SIG-M5 (cell line): ENCODE measurements around the gene ADM5.

Experiments
- DNase-seq: peaks from one replicate; lab custom pipeline; 2025; lab: John Stamatoyannopoulos, UW

The ADM5 gene

GRCh38 chr19:49680421-49681351 lies 8.7 kb upstream of the ADM5 start:
- DNase-seq, result no peak

DNA sequence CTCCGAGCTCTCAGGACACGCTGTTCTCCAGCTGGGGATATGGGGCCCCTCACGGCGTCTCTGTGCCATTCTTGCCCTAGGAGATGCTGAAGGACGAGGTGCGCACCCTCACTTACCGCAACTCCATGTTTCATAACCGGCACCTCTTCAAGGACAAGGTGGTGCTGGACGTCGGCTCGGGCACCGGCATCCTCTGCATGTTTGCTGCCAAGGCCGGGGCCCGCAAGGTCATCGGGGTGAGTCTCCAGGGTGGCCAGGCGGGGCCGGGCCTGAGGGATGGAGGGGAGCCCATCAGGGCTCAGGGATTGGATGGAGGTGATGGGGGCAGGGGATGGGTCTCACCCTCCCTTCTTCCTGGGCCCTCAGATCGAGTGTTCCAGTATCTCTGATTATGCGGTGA lies 7.6 kb upstream of the ADM5 start:
- no peak for DNase-seq

DNA sequence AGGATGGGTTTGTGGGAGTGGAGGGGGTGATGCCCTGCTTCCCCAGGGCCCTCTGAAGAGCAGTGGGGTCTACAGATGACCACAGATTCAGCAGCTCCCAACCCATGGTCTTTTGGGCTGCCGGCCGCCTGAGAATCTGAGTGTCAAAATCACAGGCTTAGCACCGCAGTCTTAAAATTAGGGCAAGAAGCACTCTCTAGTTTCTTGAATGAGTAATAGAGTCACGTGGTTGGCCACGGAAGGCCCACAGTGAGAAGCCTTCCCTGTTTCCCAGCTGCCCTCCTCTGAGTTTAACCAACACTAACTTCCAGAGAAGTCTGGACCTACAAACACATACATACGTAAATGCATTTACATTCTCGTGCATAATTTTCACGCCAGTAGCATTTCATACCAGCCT lies 7.1 kb upstream of the ADM5 start:
- no peak for DNase-seq

- no peak for DNase-seq
Observed at GRCh38 chr19:49683814-49684250, 5.6 kb upstream of the ADM5 start.

DNA sequence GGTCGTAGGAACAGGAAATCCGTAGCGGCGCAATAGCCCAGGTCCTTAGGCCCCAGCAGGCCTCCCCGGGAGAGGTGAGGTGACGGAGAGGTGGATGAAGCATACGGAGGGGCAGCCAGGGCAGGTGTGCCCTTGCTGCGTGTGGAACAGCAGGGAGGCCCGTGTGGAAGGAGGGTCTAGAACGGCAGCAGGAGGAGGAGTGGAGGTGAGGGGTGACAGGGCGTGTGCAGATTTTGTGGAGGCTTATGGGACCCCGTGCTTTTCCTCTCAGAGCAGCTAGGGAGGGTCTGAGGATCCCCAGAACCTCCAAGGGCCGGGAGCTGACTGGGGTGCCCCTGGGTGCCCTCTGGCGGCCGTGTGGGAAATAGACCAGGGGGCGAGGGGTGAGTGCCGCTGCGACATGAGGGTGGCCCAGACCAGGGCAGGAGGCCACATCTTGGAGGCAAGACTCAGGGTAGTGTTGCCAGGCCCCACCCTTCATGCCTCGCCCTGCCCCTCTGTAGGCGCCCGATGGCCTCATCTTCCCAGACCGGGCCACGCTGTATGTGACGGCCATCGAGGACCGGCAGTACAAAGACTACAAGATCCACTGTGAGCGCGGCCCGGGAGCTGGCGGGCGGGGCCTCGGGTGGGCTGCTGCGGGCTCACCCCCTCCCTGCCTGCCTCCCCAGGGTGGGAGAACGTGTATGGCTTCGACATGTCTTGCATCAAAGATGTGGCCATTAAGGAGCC lies 5.0 kb upstream of the ADM5 start:
- no peak for DNase-seq

DNA sequence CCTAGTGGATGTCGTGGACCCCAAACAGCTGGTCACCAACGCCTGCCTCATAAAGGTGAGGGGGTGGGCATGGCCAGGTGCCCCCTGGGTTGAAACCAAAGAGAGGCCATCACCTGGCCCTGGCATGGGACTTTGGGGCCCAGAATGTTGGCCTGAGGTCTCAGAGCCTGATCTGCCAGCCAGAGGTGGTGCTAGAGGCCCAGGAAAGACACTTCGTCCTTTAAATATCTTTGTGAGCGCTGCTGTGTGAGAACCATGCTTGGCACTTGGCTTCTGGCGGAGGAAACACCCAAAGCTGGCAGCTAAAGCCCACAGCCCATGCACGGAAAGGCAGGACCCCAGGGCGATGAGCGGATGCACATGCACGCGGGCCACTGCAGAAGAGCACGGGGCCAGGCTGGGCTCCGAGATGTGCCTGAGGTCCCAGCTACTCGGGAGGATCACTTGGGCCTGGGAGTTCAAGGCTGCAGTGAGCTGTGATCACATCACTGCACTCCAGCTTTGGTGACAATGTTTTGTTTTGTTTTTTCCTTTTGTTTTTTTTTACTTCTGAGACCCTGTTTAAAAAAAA lies 4.3 kb upstream of the ADM5 start:
- no peak for DNase-seq

DNA sequence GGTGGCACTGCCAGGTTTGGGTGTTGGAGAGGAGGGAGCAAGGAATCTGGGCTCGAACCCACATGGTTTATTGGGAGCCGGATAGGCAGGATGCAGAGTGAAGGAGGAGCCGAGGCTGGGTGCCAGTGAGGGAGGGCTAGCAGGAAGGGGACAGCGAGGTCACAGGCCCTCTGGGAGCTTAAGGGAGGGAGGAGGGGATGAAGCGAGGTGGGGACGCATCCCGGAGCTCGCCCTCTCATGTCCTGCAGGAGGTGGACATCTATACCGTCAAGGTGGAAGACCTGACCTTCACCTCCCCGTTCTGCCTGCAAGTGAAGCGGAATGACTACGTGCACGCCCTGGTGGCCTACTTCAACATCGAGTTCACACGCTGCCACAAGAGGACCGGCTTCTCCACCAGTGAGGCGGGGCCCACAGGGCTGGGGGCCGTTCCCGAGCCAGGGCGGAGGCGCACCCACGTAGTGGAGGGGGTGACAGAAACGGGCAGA lies 3.5 kb upstream of the ADM5 start:
- no peak for DNase-seq

DNA sequence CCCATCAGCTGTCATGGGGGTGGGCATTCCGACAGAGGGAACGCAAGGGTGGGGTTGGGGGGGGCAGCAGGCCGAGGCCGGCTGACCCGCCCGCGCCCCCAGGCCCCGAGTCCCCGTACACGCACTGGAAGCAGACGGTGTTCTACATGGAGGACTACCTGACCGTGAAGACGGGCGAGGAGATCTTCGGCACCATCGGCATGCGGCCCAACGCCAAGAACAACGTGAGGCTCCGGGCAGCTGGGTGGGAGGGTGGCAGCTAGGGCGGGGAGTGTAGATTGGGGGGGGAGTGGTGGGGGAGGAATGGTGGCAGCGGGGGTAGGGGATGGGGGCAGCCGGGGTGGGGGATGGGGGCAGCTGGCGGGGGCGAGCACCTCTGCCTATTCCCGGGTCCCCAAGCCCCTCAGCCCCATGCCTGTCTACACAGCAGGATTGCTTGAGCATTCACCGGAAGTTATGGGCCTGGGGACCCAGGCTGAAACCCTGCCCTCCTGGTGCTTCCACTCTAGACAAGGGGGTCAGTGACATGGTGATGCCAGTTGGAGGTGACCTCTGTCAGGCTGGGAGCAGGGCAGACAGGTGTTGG lies 2.8 kb upstream of the ADM5 start:
- DNase-seq, result no peak

DNA sequence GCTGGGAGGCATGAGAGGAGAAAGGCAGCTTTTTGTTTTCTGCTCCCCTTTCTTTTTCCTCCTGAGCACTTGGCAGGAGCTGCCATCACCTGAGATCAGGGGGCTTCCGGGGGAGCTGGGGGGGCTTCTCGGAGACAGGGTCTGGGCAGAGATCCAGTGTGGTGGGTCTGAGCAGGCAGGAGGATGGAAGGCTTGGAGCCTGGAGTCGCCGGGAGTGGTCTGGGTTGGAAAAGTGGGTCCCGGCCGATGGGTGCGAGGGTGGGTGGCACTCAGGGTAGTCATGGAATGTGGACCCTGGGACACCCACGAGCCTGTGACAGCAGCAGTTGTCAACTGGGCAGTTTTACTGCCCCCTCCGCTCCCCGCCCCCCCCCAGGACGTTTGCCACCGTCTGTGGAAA lies 2.2 kb upstream of the ADM5 start:
- DNase-seq, result no peak

DNA sequence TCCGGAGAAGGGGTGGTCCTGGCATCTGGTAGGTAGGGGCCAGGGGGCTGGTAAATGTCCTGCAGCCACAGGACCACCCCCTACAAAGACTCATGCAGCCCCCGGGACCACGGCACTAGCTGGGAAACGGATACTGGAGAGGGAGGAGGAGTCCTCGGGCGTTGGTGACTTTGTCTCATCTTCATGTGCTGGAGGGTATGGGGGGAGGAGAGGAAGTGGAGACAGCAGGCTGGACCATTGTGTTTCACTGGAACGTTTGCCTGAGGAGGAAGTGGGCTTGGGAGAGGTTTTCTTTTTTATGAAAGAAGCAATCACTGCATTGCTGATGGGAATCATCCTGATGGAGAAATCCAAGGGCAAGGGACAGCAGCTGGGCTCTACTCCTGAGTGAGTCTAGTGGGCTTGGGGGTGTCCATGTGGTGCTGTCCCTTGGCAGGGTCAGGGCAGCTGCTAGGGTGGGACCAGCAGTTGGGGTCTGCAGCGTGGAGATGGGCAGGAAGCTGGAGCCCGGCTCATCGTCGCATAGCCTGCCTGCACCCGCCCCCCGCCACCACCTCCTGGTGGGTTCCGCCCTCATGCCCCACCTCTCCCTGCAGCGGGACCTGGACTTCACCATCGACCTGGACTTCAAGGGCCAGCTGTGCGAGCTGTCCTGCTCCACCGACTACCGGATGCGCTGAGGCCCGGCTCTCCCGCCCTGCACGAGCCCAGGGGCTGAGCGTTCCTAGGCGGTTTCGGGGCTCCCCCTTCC lies 1.7 kb upstream of the ADM5 start:
- DNase-seq, result no peak

DNA sequence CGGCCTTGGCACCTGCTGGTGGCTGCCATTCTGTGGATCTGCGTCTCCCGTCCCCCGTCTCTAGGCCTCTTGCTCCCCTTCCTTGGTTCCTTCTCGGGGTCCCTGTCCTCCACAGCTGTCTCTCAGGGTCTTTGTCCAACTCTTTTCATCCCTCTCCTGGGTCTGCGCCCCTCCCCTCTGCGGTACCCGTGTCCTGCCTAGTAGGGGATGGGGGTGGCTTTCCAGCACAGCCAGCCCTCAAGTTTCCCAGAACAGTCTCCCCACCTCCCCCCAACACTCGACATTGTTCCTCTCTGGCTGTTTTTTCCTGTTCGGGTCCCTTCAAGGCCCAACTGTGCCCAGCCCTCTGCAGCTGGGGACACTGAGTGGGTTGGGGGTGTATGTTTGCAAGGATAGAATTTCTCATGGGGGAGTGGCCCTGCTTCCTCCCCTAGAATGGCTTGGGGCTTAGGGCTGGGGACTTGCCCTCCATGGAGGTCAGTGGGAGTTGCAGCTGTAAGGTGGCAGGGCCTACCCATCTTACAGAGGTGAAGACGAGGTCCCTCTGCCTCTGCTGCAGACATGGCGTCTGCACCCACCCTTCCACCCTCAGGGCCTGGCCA lies 762 bp upstream of the ADM5 start:
- DNase-seq, result no peak

- DNase-seq, result no peak
Observed at GRCh38 chr19:49690079-49690655, 773 bp downstream of the ADM5 start.

- no peak for DNase-seq
Observed at GRCh38 chr19:49690656-49691242, 1.4 kb downstream of the ADM5 start, which contains the start of gene CPT1C. Gene CPT1C (plus strand): TSS chr19:49691116. CDS start chr19:49692253, 1,137 bp downstream.

DNA sequence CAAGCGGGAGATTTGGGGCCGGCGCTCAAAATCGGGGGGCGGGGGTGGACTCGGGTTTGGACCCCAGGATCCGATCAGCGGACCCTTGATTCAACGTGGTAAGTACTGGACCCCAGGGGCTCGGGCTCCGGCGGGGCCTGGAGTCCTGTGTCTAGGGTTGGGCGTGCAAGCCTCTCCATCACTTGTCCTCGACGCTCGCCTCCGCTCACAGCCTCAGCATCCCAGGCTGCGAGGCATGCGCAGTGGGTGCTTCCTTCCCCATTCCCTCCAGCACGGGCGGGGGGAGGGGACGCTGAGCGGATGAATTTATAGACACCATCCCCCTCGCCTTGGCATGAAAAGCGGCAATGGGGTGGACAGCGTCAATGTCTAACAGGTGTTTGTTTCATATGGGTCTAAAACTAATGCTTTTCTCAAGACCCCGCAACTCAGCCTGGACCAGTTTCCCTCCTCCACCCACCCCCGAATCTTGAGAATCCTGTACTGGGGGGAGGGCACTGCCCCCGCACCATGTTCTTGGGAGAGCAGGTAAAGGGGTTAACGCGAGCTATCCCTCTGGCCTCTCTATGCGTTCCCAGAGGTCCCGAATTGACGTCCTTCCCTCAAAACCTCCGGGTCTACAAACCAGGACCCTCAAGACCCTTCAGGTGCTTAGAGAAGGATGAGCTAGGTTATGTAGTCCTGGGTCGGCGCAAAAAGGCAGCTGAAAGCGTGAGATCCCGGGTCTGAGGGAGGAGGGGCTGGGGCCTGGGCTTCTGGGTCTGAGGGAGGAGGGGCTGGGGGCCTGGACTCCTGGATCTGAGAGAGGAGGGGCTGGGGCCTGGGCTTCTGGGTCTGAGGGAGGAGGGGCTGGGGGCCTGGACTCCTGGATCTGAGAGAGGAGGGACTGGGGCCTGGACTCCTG lies 2.1 kb downstream of the ADM5 start:
- DNase-seq, result no peak

- no peak for DNase-seq
Observed at GRCh38 chr19:49692147-49692506, 2.7 kb downstream of the ADM5 start.

GRCh38 chr19:49696115-49696514 lies 6.7 kb downstream of the ADM5 start:
- DNase-seq, result no peak

- no peak for DNase-seq
Observed at GRCh38 chr19:49696865-49697264, 7.5 kb downstream of the ADM5 start.

DNA sequence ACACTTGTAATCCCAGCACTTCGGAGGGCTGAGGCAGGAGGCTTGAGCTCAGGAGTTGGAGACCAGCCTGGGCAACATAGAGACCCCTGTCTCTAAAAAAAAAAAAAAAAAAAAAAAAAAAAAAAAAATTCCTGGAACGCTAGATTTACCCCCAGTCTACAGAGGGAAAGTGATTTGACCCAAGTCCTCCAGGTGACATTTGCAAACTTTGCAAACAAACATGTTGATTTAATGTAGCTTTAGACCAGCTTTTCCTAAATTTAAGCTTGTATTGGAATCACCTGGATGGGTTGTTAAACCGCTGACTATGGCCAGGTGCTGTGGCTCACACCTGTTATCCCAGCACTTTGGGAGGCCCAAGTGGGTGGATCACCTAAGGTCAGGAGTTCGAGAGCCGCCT lies 10.0 kb downstream of the ADM5 start:
- DNase-seq, result no peak

- DNase-seq, result no peak
Observed at GRCh38 chr19:49700563-49700962, 11.2 kb downstream of the ADM5 start.
